ENCODE measurements around the gene TTC7B. TPM values are rescaled to one million over a fixed set of nuclear protein-coding genes. Genes with fewer than 3 reads are reported as not detected.
A peak's percentile ranks its signal among the peaks of the same experiment; 100 is the strongest.

The TTC7B gene
- total and polyA plus RNA-seq, 2 of the 8 experiments (the other 6 are each of a cell fraction or from before 2014, with no cell fraction given): 23.7 to 34.0 TPM

GRCh38 chr14:90720832-90721231, 95.4 kb downstream of the TTC7B start:
- Histone ChIP-seq H3K27me3 (replicated peaks in 1 of 4; ENCODE audit: control insufficient read depth in 3 of 4, extremely low read depth in 1 of 4, insufficient read depth in 3 of 4, low read length in 3 of 4) (no peaks in the 10 kb centered on the region), H2BK20ac (ENCODE audit: low read length) (no peak overlapping the region), H3K9ac (replicated peaks in 1 of 4; ENCODE audit: extremely low read depth in 1 of 4, low read depth in 3 of 4, low read length in 3 of 4) (no peak overlapping the region), H3K36me3 (ENCODE audit: control insufficient read depth in 2 of 4, insufficient read depth in 4 of 4, low read length in 3 of 4) (no peaks in the 10 kb centered on the region), H3K27ac (ENCODE audit: low read depth, low read length) (no peak overlapping the region), H2AFZ (ENCODE audit: low read length) (no peak overlapping the region), H3K14ac (ENCODE audit: insufficient read length) (no peak overlapping the region), H3K4me3 (ENCODE audit: extremely low read depth in 1 of 4, insufficient read depth in 2 of 4, low read depth in 3 of 4, low read length in 4 of 4) (no peak overlapping the region), H3K79me2 (ENCODE audit: control insufficient read depth in 1 of 2, insufficient read depth in 2 of 2, low read length in 2 of 2) (no peaks in the 10 kb centered on the region), H4K91ac (replicated peaks; ENCODE audit: insufficient read length, low read length) (no peak overlapping the region), H3K79me1 (ENCODE audit: low read depth, low read length) (no peaks in the 10 kb centered on the region), H3K56ac (replicated peaks; ENCODE audit: insufficient read length, low read depth, low read length) (no peak overlapping the region), H4K20me1 (replicated peaks in 1 of 2; ENCODE audit: control insufficient read depth in 1 of 2, insufficient read depth in 2 of 2, low read length in 2 of 2) (no peaks in the 10 kb centered on the region), H2BK120ac (replicated peaks; ENCODE audit: low read depth, low read length) (no peak overlapping the region), H4K5ac (ENCODE audit: insufficient read length, low read depth, low read length) (no peak overlapping the region), H3K4me2 (ENCODE audit: insufficient read depth in 1 of 2, low read depth in 2 of 2, low read length in 2 of 2) (no peak overlapping the region), H3K9me3 (ENCODE audit: insufficient read depth in 2 of 2, low read depth in 1 of 2, low read length in 1 of 2) (no peaks in the 10 kb centered on the region), H2BK15ac (ENCODE audit: low read length) (no peak overlapping the region), H2BK5ac (ENCODE audit: low read depth, low read length) (no peak overlapping the region), H3K4me1 (replicated peaks in 1 of 4; ENCODE audit: control insufficient read depth in 3 of 4, insufficient read depth in 4 of 4, low read length in 3 of 4) (peaks cover 2 to 12% (median 6%) of the 10 kb centered on the region in 4 experiments; a peak in 6 of 7 replicates), H3K18ac (ENCODE audit: extremely low read depth, low read length) (no peak overlapping the region), H3K23me2 (ENCODE audit: low read depth, low read length) (no peaks in the 10 kb centered on the region), H3K4ac (replicated peaks; ENCODE audit: insufficient read length, low read depth, low read length) (no peak overlapping the region), H3K23ac (ENCODE audit: insufficient read length) (no peak overlapping the region), H2BK12ac (ENCODE audit: low read depth, low read length) (no peak overlapping the region), H4K8ac (ENCODE audit: extremely low read depth, insufficient read depth, low read length) (no peak overlapping the region), H2AK5ac (ENCODE audit: low read depth, low read length) (no peak overlapping the region)
- POLR2A ChIA-PET (ENCODE audit: partially characterized antibody): interaction anchor here (1.1 kb wide), 1 partner anchor 10 kb away, joined by 3 read pairs; no protein-coding TSS in a partner anchor
- TF ChIP-seq POLR2A (IDR thresholded peaks at IDR 0.05; ENCODE audit: control extremely low read depth in 1 of 2, low read depth in 2 of 2, low read length in 2 of 2): no peak
- TF ChIP-seq SUZ12 (IDR thresholded peaks at IDR 0.05; ENCODE audit: low read length): no peak
- no peak for TF ChIP-seq ZNF274 (IDR thresholded peaks at IDR 0.05; ENCODE audit: borderline replicate concordance, extremely low read depth, low read length)
- no peak for TF ChIP-seq SP1 (IDR thresholded peaks at IDR 0.05; ENCODE audit: low read depth, low read length)
- TF ChIP-seq SRF (IDR thresholded peaks at IDR 0.05; ENCODE audit: low read depth, low read length): no peak
- TF ChIP-seq ASH2L (IDR thresholded peaks at IDR 0.05; ENCODE audit: low read length): no peak
- TF ChIP-seq TAF7 (optimal IDR thresholded peaks at IDR 0.05; ENCODE audit: borderline replicate concordance, low read depth, low read length): no peak
- no peak for TF ChIP-seq CBX5 (IDR thresholded peaks at IDR 0.05; ENCODE audit: low read depth, low read length)
- TF ChIP-seq SP4 (IDR thresholded peaks at IDR 0.05; ENCODE audit: low read length): no peak
- TF ChIP-seq POLR2AphosphoS5 (IDR thresholded peaks at IDR 0.05; ENCODE audit: low read depth, low read length): no peak
- no peak for TF ChIP-seq KDM5A (IDR thresholded peaks at IDR 0.05; ENCODE audit: low read length)
- no peak for TF ChIP-seq SAP30 (IDR thresholded peaks at IDR 0.05; ENCODE audit: insufficient read depth, insufficient replicate concordance, low read length)
- TF ChIP-seq MAX (IDR thresholded peaks at IDR 0.05): no peak
- TF ChIP-seq SIRT6 (IDR thresholded peaks at IDR 0.05; ENCODE audit: low read length): no peak
- TF ChIP-seq SIX5 (IDR thresholded peaks at IDR 0.05; ENCODE audit: low read depth, low read length): no peak
- no peak for TF ChIP-seq TAF1 (IDR thresholded peaks at IDR 0.05; ENCODE audit: low read depth, low read length)
- TF ChIP-seq CHD2 (IDR thresholded peaks at IDR 0.05; ENCODE audit: low read length): no peak
- DNase-seq (ENCODE audit: low read depth in 1 of 2, low spot score in 2 of 2) (peak in 1 of 2 experiments; percentile 23), FAIRE-seq (no peak)
- WGBS, 2 experiments (ENCODE audit: extremely low coverage in 1 of 2, insufficient coverage in 1 of 2, insufficient read length in 1 of 2, insufficient replicate concordance in 2 of 2, low coverage in 1 of 2, low lambda C conversion rate in 2 of 2, missing lambda C conversion rate in 1 of 2): 83% methylated on average over 5 of the region's 5 CpGs; no CpG with 5 or more reads in 1 of the 2 experiments
- CTCF ChIA-PET (ENCODE audit: partially characterized antibody): interaction anchor here (1.1 to 6.3 kb wide), 9 partner anchors 9 to 203 kb away, joined by 3 to 38 read pairs (median 4); no protein-coding TSS in a partner anchor
